DND-41 (cell line): ENCODE results near the gene SMURF2.

Source experiments
- ATAC-seq: fragments of 200-7000 bp; cut with Tn5 transposase; 3 replicates; pipeline ENCODE4 v1.9.1; 2021; ENCODE audit warnings: low read depth; ENCODE audit not compliant: insufficient read depth
- DNase-seq: peaks from one replicate; pipeline ENCODE4 v3.0.0-alpha.2; 2020
- H2AFZ ChIP-seq: 2 replicates; pipeline ENCODE4 v1.6.0; 2012; ENCODE audit warnings: low read depth, low read length
- H3K27ac ChIP-seq: 2 replicates; pipeline ENCODE4 v1.5.1; 2012; ENCODE audit warnings: low read length, inconsistent platforms
- H3K27me3 ChIP-seq: fragments of 200-600 bp; sonication (generic); 2 replicates; pipeline ENCODE4 v1.6.0; 2012; ENCODE audit warnings: low read length, mild to moderate bottlenecking, inconsistent platforms; ENCODE audit not compliant: insufficient read depth, poor library complexity
- H3K36me3 ChIP-seq: 2 replicates; pipeline ENCODE4 v1.5.1; 2012; ENCODE audit warnings: low read length, inconsistent platforms; ENCODE audit not compliant: insufficient read depth
- H3K4me1 ChIP-seq: 2 replicates; pipeline ENCODE4 v1.5.1; 2012; ENCODE audit warnings: mild to moderate bottlenecking, low read length; ENCODE audit not compliant: insufficient read depth
- H3K4me2 ChIP-seq: 2 replicates; pipeline ENCODE4 v1.6.0; 2012; ENCODE audit warnings: mild to moderate bottlenecking, moderate library complexity, low read length, inconsistent platforms; ENCODE audit not compliant: insufficient read depth
- H3K4me3 ChIP-seq, 2 experiments: fragments of 200-600 bp in 1 of 2; shearing (Covaris generic) in 1 of 2; 2 replicates each; pipeline ENCODE4 v1.5.1; 2012 to 2016; ENCODE audit warnings: inconsistent platforms in 2 of 2, low read length in 2 of 2, mild to moderate bottlenecking in 2 of 2, low read depth in 1 of 2, moderate library complexity in 1 of 2
- H3K79me2 ChIP-seq: 2 replicates; pipeline ENCODE4 v1.6.0; 2012; ENCODE audit warnings: low read length, inconsistent platforms; ENCODE audit not compliant: insufficient read depth
- H3K9ac ChIP-seq: 2 replicates; pipeline ENCODE4 v1.6.0; 2012; ENCODE audit warnings: low read depth, mild to moderate bottlenecking, inconsistent platforms, low read length, moderate library complexity
- H3K9me3 ChIP-seq: 2 replicates; pipeline ENCODE4 v1.5.1; 2012; ENCODE audit warnings: low read length, moderate library complexity, mild to moderate bottlenecking, inconsistent platforms; ENCODE audit not compliant: insufficient read depth, severe bottlenecking
- H4K20me1 ChIP-seq: 2 replicates; pipeline ENCODE4 v1.6.0; 2012; ENCODE audit warnings: low read length; ENCODE audit not compliant: insufficient read depth
- EZH2 ChIP-seq: IDR thresholded peaks from 3 replicates; pipeline ENCODE4 v1.6.1; 2012; ENCODE audit warnings: borderline replicate concordance, low read depth, mild to moderate bottlenecking, moderate library complexity, low read length, inconsistent platforms; ENCODE audit not compliant: severe bottlenecking
- TF ChIP-seq, protein P1 (sequence below): IDR thresholded peaks from 2 replicates; pipeline ENCODE4 v1.5.1; 2012; ENCODE audit warnings: borderline replicate concordance, low read length, moderate library complexity, mild to moderate bottlenecking; ENCODE audit not compliant: poor library complexity, severe bottlenecking; ENCODE audit errors: extremely low read depth

The SMURF2 gene

DNA sequence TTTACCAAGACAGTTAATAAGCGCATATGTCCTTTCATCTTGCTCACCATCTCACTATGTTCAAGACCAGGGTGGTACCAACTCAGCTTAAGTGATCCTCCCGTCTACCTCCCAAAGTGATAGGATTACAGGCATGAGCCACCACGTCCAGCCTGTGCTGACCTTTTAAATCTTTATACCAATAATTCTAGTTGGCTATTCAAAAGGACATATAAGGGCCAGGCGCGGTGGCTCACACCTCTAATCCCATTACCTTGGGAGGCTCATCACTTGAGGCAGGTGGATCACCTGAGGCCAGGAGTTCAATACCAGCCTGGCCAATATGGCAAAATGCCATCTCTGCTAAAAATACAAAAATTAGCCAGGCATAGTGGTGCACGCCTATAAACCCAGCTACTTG is 152.9 kb downstream of the SMURF2 start:
- peaks cover 71% of the 10 kb centered on the region for H3K36me3 ChIP-seq
- peaks cover 34% of the 10 kb centered on the region for H3K4me1 ChIP-seq
- no peak for ATAC-seq
- peaks cover 84% of the 10 kb centered on the region for H3K79me2 ChIP-seq
- H2AFZ ChIP-seq, result no peak overlapping the region
- peak overlapping the region; percentile 85 for H3K4me2 ChIP-seq
- DNase-seq, result no peak
- no peak for TF ChIP-seq EZH2
- TF ChIP-seq, protein P1, sequence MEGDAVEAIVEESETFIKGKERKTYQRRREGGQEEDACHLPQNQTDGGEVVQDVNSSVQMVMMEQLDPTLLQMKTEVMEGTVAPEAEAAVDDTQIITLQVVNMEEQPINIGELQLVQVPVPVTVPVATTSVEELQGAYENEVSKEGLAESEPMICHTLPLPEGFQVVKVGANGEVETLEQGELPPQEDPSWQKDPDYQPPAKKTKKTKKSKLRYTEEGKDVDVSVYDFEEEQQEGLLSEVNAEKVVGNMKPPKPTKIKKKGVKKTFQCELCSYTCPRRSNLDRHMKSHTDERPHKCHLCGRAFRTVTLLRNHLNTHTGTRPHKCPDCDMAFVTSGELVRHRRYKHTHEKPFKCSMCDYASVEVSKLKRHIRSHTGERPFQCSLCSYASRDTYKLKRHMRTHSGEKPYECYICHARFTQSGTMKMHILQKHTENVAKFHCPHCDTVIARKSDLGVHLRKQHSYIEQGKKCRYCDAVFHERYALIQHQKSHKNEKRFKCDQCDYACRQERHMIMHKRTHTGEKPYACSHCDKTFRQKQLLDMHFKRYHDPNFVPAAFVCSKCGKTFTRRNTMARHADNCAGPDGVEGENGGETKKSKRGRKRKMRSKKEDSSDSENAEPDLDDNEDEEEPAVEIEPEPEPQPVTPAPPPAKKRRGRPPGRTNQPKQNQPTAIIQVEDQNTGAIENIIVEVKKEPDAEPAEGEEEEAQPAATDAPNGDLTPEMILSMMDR, result no peak
- H3K4me3 ChIP-seq, result peak overlapping the region in 1 of 2 experiments; percentile 4; a peak in 1 of 4 replicates
- no peaks in the 10 kb centered on the region for H3K27me3 ChIP-seq
- peaks cover 40% of the 10 kb centered on the region for H4K20me1 ChIP-seq
- 0 out of 2 replicates have a peak overlapping the region, but pooled peaks have one; percentile 9 for H3K9ac ChIP-seq
- peak overlapping the region; percentile 2; the same call in 1 of the 2 replicates for H3K27ac ChIP-seq
- H3K9me3 ChIP-seq, result no peaks in the 10 kb centered on the region

DNA sequence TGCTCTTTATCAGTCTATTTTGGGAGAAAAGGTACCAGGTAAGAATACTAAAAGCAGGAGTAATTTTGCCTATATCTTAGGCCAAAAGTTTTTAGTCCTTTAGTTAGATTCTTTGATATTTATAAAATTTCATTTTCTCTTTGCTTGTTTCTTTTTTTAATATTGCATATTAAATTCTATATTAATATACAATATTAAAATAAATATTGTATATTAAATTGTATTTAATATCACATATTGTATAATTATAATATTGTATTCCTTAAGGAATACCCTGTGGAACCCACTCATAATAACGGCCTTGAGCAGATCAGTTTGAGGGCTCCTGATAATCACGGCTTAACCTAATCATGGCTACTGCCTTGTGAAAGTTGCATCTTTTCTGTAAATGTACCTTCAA is 153.4 kb downstream of the SMURF2 start:
- DNase-seq (no peak), ATAC-seq (no peak)
- no peaks in the 10 kb centered on the region for H3K9me3 ChIP-seq
- H3K4me2 ChIP-seq, result peak overlapping the region; percentile 85
- H3K4me3 ChIP-seq, result peak overlapping the region; percentile 82 to 97; a peak in 3 of 4 replicates
- peak overlapping the region; percentile 100 for H3K9ac ChIP-seq
- H2AFZ ChIP-seq, result no peak overlapping the region
- peaks cover 88% of the 10 kb centered on the region for H3K79me2 ChIP-seq
- peaks cover 39% of the 10 kb centered on the region for H3K4me1 ChIP-seq
- no peak for TF ChIP-seq EZH2
- TF ChIP-seq, protein P1, result no peak
- no peaks in the 10 kb centered on the region for H3K27me3 ChIP-seq
- peaks cover 71% of the 10 kb centered on the region for H3K36me3 ChIP-seq
- peaks cover 45% of the 10 kb centered on the region for H4K20me1 ChIP-seq
- H3K27ac ChIP-seq, result peak overlapping the region; percentile 30; the same call in 1 of the 2 replicates

DNA sequence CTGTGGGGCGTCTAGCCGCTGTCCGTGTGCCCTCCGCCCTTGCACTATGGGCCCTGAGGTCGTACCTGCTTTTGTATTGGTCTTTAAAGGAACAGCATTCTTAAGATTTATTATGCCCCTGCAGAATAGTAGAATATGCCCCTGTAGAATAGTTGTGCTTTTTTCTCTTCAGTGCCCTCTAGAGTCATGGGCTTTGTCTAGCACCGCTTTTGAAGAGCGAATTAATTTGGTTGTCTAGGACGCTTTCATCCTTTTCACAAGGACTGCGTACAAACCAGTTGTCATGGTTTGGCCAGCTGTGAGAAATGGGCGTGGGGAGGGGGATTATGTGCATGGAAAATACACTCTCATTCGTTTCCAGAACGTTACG is 154.7 kb downstream of the SMURF2 start:
- ATAC-seq (peak; percentile 60), DNase-seq (peak; percentile 63)
- Histone ChIP-seq H4K20me1 (peaks cover 58% of the 10 kb centered on the region), H3K4me2 (peak overlapping the region; percentile 85), H3K79me2 (peaks cover 88% of the 10 kb centered on the region), H3K4me3 (peak overlapping the region; percentile 82 to 97), H3K27me3 (no peaks in the 10 kb centered on the region), H3K9me3 (no peaks in the 10 kb centered on the region), H3K27ac (peak overlapping the region; percentile 100), H3K36me3 (peaks cover 71% of the 10 kb centered on the region), H2AFZ (peak overlapping the region; percentile 89), H3K9ac (peak overlapping the region; percentile 100), H3K4me1 (peaks cover 52% of the 10 kb centered on the region)
- TF ChIP-seq EZH2, result no peak
- TF ChIP-seq, protein P1, result peak; percentile 84
